A549 (cell line): ENCODE data around the gene ZYG11B. TPM values are rescaled to one million over a fixed set of nuclear protein-coding genes. Genes with fewer than 3 reads are reported as not detected.
"Not testable (repeated sequence)": the region's sequence is repeated elsewhere in the genome, so short reads cannot be mapped to it uniquely, and the experiment has no call there.

Experiments used
- ATAC-seq, 2 experiments: fragments of 200-7000 bp in 1 of 2; fragments of >200 bp in 1 of 2; cut with Nextera tagmentation in 1 of 2; cut with Tn5 transposase in 1 of 2; 3 replicates each; pipeline versions ENCODE4 v1.8.0 to v1.9.1; 2018 to 2020; ENCODE audit warnings: mild to moderate bottlenecking in 1 of 2, moderate library complexity in 1 of 2
- CTCF ChIA-PET: fragments of 300-600 bp; sonication (Branson Sonifier 250); formaldehyde crosslinking; extraction: SDS; loops from one replicate; lab custom pipeline; 2021; ENCODE audit warnings: antibody characterized with exemption, inconsistent platforms; lab: Yijun Ruan, JAX
- POLR2A ChIA-PET: fragments of 350-600 bp; formaldehyde crosslinking; extraction: SDS; loops from one replicate; lab custom pipeline; 2021; ENCODE audit warnings: antibody characterized with exemption, inconsistent platforms; lab: Yijun Ruan, JAX
- DNase-seq, 2 experiments: peaks; one replicate each; pipeline versions ENCODE4 v3.0.0 to v3.0.0-alpha.2; 2011 to 2016; ENCODE audit warnings: low read depth in 1 of 2, low spot score in 1 of 2
- FAIRE-seq: peaks from 2 replicates; lab custom pipeline; 2011; peaks lifted over from hg19 to GRCh38; lab: Jason Lieb, UNC
- H3K27ac ChIP-seq, 2 experiments: fragments of >200 bp; sonication (Bioruptor Twin); formaldehyde crosslinking; 3 replicates each; pipeline ENCODE4 v1.5.1; 2016 to 2017
- H3K4me1 ChIP-seq: fragments of >200 bp; sonication (Bioruptor Twin); formaldehyde crosslinking; 3 replicates; pipeline ENCODE4 v1.6.1; 2016
- H3K4me2 ChIP-seq: fragments of >200 bp; sonication (Bioruptor Twin); formaldehyde crosslinking; 3 replicates; pipeline ENCODE4 v1.6.1; 2016
- H3K4me3 ChIP-seq: fragments of >200 bp; sonication (Bioruptor Twin); formaldehyde crosslinking; 3 replicates; pipeline ENCODE4 v1.5.1; 2016
- H3K9me3 ChIP-seq: fragments of >200 bp; sonication (Bioruptor Twin); formaldehyde crosslinking; 3 replicates; pipeline ENCODE4 v1.6.1; 2016
- CEBPB ChIP-seq, 2 experiments: fragments of >200 bp in 1 of 2; sonication (Bioruptor Twin) in 1 of 2; formaldehyde crosslinking in 1 of 2; IDR thresholded peaks; 2 replicates each; pipeline ENCODE4 v1.6.1; 2012 to 2016
- CTCF ChIP-seq: fragments of >200 bp; sonication (Bioruptor Twin); formaldehyde crosslinking; IDR thresholded peaks from 3 replicates; pipeline ENCODE4 v1.5.1; 2016
- EHF ChIP-seq: fragments of 250-450 bp; sonication (Bioruptor Pico); IDR thresholded peaks from 2 replicates; pipeline ENCODE4 v1.5.0; 2020; ENCODE audit warnings: mild to moderate bottlenecking
- ESRRA ChIP-seq: fragments of 150-350 bp; IDR thresholded peaks from 2 replicates; pipeline ENCODE4 v1.6.1; 2014; ENCODE audit warnings: mild to moderate bottlenecking, low read length, borderline replicate concordance
- FOXS1 ChIP-seq: fragments of 250-450 bp; sonication (Bioruptor Pico); IDR thresholded peaks from 2 replicates; pipeline ENCODE4 v1.5.0; 2020; ENCODE audit warnings: mild to moderate bottlenecking, moderate library complexity
- KDM1A ChIP-seq: fragments of 200-600 bp; sonication (generic); IDR thresholded peaks from 2 replicates; pipeline ENCODE4 v1.6.1; 2016; ENCODE audit warnings: low read depth, mild to moderate bottlenecking
- MAFK ChIP-seq: fragments of 450-650 bp; IDR thresholded peaks from 2 replicates; pipeline ENCODE4 v1.6.1; 2014; ENCODE audit not compliant: partially characterized antibody
- NPAS2 ChIP-seq: fragments of 250-450 bp; sonication (Bioruptor Pico); IDR thresholded peaks from 2 replicates; pipeline ENCODE4 v1.8.0; 2022; ENCODE audit warnings: mild to moderate bottlenecking, moderate library complexity, borderline replicate concordance
- RAD21 ChIP-seq, 2 experiments: fragments of >200 bp in 1 of 2; sonication (Bioruptor Twin) in 1 of 2; formaldehyde crosslinking in 1 of 2; IDR thresholded peaks in 1 of 2; conservative IDR thresholded peaks in 1 of 2; 2 replicates in 1 of 2; 3 replicates in 1 of 2; pipeline ENCODE4 v1.6.1; 2012 to 2018; ENCODE audit warnings: inconsistent platforms in 1 of 2
- REST ChIP-seq: fragments of 200-600 bp; sonication (generic); IDR thresholded peaks from 2 replicates; pipeline ENCODE4 v1.6.1; 2016; ENCODE audit warnings: antibody characterized with exemption, mild to moderate bottlenecking, moderate library complexity
- RFX5 ChIP-seq: fragments of 450-650 bp; IDR thresholded peaks from 2 replicates; pipeline ENCODE4 v1.7.1; 2014; ENCODE audit warnings: antibody characterized with exemption, mild to moderate bottlenecking, moderate library complexity
- SREBF2 ChIP-seq: fragments of 450-650 bp; IDR thresholded peaks from 2 replicates; pipeline ENCODE4 v1.6.1; 2014; ENCODE audit warnings: mild to moderate bottlenecking, moderate library complexity
- ZFP36 ChIP-seq: fragments of 450-650 bp; IDR thresholded peaks from 2 replicates; pipeline ENCODE4 v1.6.1; 2014; ENCODE audit warnings: borderline replicate concordance; ENCODE audit not compliant: partially characterized antibody
- ZNF302 ChIP-seq: fragments of 250-450 bp; sonication (Bioruptor Pico); IDR thresholded peaks from 2 replicates; pipeline ENCODE4 v1.9.0; 2021; ENCODE audit warnings: inconsistent platforms, mild to moderate bottlenecking, moderate library complexity
- WGBS: methylation state at CpG from one replicate; pipeline ENCODE4 v1.1.6; 2017; ENCODE audit errors: missing lambda C conversion rate; 5-methylcytosine and 5-hydroxymethylcytosine counted together
- polyA plus RNA-seq, 4 experiments: library from polyadenylated mRNA; depleted of rRNA in 3 of 4; stranded (reverse); fragments of >200 nt; fragmentation: RNase III in 1 of 4; extraction: RNeasy Plus Mini Kit Qiagen cat#74134 plus additional on column Dnase treatment in 1 of 4; gene quantifications; 2 replicates in 3 of 4; 3 replicates in 1 of 4; pipeline ENCODE4 v1.2.3, GENCODE V29; 2011 to 2017
- TF ChIP-seq, protein P1 (sequence below): fragments of >200 bp; sonication (Bioruptor Twin); formaldehyde crosslinking; IDR thresholded peaks from 2 replicates; pipeline ENCODE4 v1.6.1; 2016

The ZYG11B gene
- polyA plus RNA-seq, 2 of the 4 experiments (the other 2 are of a cell fraction) = 5.8 to 14.1 TPM

DNA sequence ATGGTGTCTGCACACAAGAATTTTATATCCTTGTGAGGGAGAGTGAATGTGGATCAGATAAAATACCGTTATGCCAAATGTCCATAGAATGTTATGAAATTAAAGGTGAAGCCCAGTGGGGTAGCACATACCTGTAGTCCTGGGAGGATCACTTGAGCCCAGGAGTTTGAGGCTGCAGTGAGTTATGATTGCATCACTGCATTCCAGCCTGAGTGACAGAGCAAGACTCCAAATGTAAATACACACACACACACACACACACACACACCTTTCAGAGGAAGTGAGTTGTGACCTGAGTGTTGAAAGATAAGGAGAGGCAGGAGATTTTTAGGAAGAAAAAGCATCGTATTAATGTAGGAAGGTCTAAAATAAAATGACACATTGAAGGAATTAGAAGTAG lies 88.2 kb downstream of the ZYG11B start:
- H3K27ac ChIP-seq = no peak overlapping the region
- no peak for ATAC-seq
- POLR2A ChIA-PET = no interaction called here
- 0 out of 3 replicates have a peak, but pooled peaks cover 3% of the 10 kb centered on the region for H3K4me1 ChIP-seq
- CTCF ChIA-PET = no interaction called here
- H3K4me3 ChIP-seq = no peak overlapping the region
- H3K4me2 ChIP-seq = no peak overlapping the region
- 90% methylated on average over 2 of the region's 2 CpGs for WGBS
- TF ChIP-seq SREBF2 = no peak
- peak in 1 of 2 experiments; percentile 38; a peak in 1 of 4 replicates for TF ChIP-seq CEBPB (IDR thresholded peaks at IDR 0.05)
- no peak for TF ChIP-seq NPAS2 (CRISPR knock-in tag)
- no peaks in the 10 kb centered on the region for H3K9me3 ChIP-seq
- peak in 1 of 2 experiments; percentile 14 for DNase-seq
- FAIRE-seq = no peak

- not testable (repeated sequence) for ATAC-seq
These were observed 94.6 kb downstream of the ZYG11B start for GRCh38 chr1:52820830-52821229.

GRCh38 chr1:52825868-52826267 lies 99.6 kb downstream of the ZYG11B start:
- ATAC-seq (peak; percentile 56 to 65; a peak in 3 of 6 replicates), FAIRE-seq (no peak), DNase-seq (no peak)
- Histone ChIP-seq H3K9me3 (no peaks in the 10 kb centered on the region), H3K4me1 (no peaks in the 10 kb centered on the region), H3K4me3 (no peak overlapping the region), H3K4me2 (no peak overlapping the region), H3K27ac (no peak overlapping the region)
- ChIA-PET CTCF (interaction anchor here (0.5 to 1.2 kb wide), 8 partner anchors 12 to 352 kb away, joined by 3 to 5 read pairs (median 3); partner anchors contain the start of gene ZYG11A), POLR2A (no interaction called here)
- TF ChIP-seq, protein P1, sequence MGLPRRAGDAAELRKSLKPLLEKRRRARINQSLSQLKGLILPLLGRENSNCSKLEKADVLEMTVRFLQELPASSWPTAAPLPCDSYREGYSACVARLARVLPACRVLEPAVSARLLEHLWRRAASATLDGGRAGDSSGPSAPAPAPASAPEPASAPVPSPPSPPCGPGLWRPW = no peak
- TF ChIP-seq ESRRA = no peak
- TF ChIP-seq FOXS1 (CRISPR knock-in tag) = no peak
- TF ChIP-seq EHF (CRISPR knock-in tag) = no peak
- peak; percentile 41 to 44; a peak in 4 of 5 replicates for TF ChIP-seq RAD21 (conservative IDR thresholded peaks at IDR 0.05 in 1 of 2, IDR thresholded peaks at IDR 0.05 in 1 of 2)
- TF ChIP-seq KDM1A = no peak
- no peak for TF ChIP-seq RFX5
- TF ChIP-seq ZNF302 (CRISPR knock-in tag) = no peak
- TF ChIP-seq MAFK = no peak
- TF ChIP-seq ZFP36 = no peak
- no peak for TF ChIP-seq REST
- TF ChIP-seq CTCF = peak; percentile 37
- 9% methylated on average over 1 of the region's 1 CpG for WGBS

More at GRCh38 chr1:52820830-52821229, 94.6 kb downstream of the ZYG11B start:
- FAIRE-seq, CTCF ChIA-PET, H3K27ac ChIP-seq, H3K4me3 ChIP-seq, H3K4me2 ChIP-seq, DNase-seq, H3K4me1 ChIP-seq, H3K9me3 ChIP-seq: not testable (repeated sequence)
- POLR2A ChIA-PET = interaction anchor here (0.7 kb wide), 1 partner anchor 22 kb away, joined by 3 read pairs; the partner anchor contains the start of gene ZYG11A
- 93% methylated on average over 5 of the region's 5 CpGs for WGBS
